Left ventricle myocardium inferior (tissue), 1 donor: Measurements from ENCODE around the gene DHCR7. TPM values are rescaled to one million over a fixed set of nuclear protein-coding genes. Genes with fewer than 3 reads are reported as not detected.

Experiments
- DNase-seq: peaks from one replicate; pipeline ENCODE4 v3.0.0-alpha.2; 2020
- H3K27ac ChIP-seq: fragments of 200-600 bp; replicated peaks from 2 replicates; pipeline ENCODE4 v1.8.0; 2021
- H3K27me3 ChIP-seq: fragments of 200-600 bp; 2 replicates; pipeline ENCODE4 v1.8.0; 2021; ENCODE audit warnings: low read depth
- H3K36me3 ChIP-seq: fragments of 200-600 bp; 2 replicates; pipeline ENCODE4 v1.8.0; 2021
- H3K4me1 ChIP-seq: fragments of 200-600 bp; 2 replicates; pipeline ENCODE4 v1.8.0; 2021
- H3K4me3 ChIP-seq: fragments of 200-600 bp; 2 replicates; pipeline ENCODE4 v1.8.0; 2021; ENCODE audit warnings: mild to moderate bottlenecking, moderate library complexity
- H3K9me3 ChIP-seq: fragments of 200-600 bp; replicated peaks from 2 replicates; pipeline ENCODE4 v1.8.0; 2021
- intact Hi-C: fragments of 100-400 bp; cut with micrococcal nuclease; formaldehyde crosslinking; loops from one replicate; pipeline ENCODE4 v1.11.0; 2022
- microRNA-seq: library from miRNA; unstranded; fragments of <30 nt; microRNA quantifications from one replicate; pipeline ENCODE4 v1.2.0, GENCODE V29; 2020
- total RNA-seq: library from RNA; stranded (reverse); fragmentation: NEBNext Ultra II Directional; extraction: Animal tissue kit (Norgen Biotek cat#: 25700); gene quantifications from one replicate; pipeline ENCODE4 v1.2.1, GENCODE V29; 2021
- TF ChIP-seq, protein P1 (sequence below): fragments of 200-600 bp; IDR thresholded peaks from 2 replicates; pipeline ENCODE4 v1.8.0; 2021; ENCODE audit warnings: antibody characterized with exemption, mild to moderate bottlenecking, borderline replicate concordance
- donor health status: DM: no; HTN: yes; CAD: no; lungs with severe emphysema.

The DHCR7 gene
- total RNA-seq, 1 donor from 2014 or later: 39.1 TPM

DNA sequence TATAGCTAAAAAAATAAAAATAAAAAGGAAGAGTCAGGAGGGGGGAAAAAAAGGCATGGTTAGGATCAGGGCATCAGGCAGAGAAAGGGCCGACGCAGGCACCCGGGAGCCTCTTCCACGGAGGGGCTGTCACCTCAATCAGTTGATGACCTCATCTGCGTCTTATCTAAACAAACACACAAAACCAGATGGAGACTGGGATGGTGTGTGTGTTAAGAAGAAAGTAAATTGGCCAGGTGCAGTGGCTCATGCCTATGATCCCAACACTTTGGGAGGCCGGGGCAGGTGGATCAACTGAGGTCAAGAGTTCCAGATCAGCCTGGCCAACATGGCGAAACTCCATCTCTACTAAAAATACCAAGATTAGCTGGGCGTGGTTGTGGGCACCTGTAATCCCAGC lies 63.6 kb downstream of the DHCR7 start:
- H3K9me3 ChIP-seq: no peaks in the 10 kb centered on the region
- no peaks in the 10 kb centered on the region for H3K4me1 ChIP-seq
- TF ChIP-seq, protein P1, sequence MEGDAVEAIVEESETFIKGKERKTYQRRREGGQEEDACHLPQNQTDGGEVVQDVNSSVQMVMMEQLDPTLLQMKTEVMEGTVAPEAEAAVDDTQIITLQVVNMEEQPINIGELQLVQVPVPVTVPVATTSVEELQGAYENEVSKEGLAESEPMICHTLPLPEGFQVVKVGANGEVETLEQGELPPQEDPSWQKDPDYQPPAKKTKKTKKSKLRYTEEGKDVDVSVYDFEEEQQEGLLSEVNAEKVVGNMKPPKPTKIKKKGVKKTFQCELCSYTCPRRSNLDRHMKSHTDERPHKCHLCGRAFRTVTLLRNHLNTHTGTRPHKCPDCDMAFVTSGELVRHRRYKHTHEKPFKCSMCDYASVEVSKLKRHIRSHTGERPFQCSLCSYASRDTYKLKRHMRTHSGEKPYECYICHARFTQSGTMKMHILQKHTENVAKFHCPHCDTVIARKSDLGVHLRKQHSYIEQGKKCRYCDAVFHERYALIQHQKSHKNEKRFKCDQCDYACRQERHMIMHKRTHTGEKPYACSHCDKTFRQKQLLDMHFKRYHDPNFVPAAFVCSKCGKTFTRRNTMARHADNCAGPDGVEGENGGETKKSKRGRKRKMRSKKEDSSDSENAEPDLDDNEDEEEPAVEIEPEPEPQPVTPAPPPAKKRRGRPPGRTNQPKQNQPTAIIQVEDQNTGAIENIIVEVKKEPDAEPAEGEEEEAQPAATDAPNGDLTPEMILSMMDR: no peak
- intact Hi-C loops: no loop called here
- no peaks in the 10 kb centered on the region for H3K36me3 ChIP-seq
- peaks cover 66% of the 10 kb centered on the region for H3K27me3 ChIP-seq
- no peak for DNase-seq
- H3K27ac ChIP-seq: no peak overlapping the region
- H3K4me3 ChIP-seq: no peak overlapping the region

Small RNA genes within 50 kb of the gene (microRNA-seq; reads per million reads assigned to microRNA genes)
- gene MIR6754: not detected

Other genes starting within 250 kb of the DHCR7 start
- 0.27 TPM for gene SHANK2, start 195.8 kb downstream of the DHCR7 start, total RNA-seq
- 17.5 TPM for gene NADSYN1, start 4.8 kb upstream of the DHCR7 start, total RNA-seq
- gene KRTAP5-7, start 78.9 kb upstream of the DHCR7 start, total RNA-seq: not detected
- not detected for gene KRTAP5-8, start 89.6 kb upstream of the DHCR7 start, total RNA-seq
- gene KRTAP5-9, start 100.0 kb upstream of the DHCR7 start, total RNA-seq: not detected
- not detected for gene KRTAP5-10, start 117.2 kb upstream of the DHCR7 start, total RNA-seq
- gene KRTAP5-11, start 134.5 kb upstream of the DHCR7 start, total RNA-seq: not detected